Astrocyte (in vitro differentiated cells and primary cell): ENCODE measurements around the gene POTEI.
"Not testable (repeated sequence)": the region's sequence is repeated elsewhere in the genome, so short reads cannot be mapped to it uniquely, and the experiment has no call there.

Experiments
- EZH2 ChIP-seq: IDR thresholded peaks from 2 replicates; pipeline ENCODE4 v1.6.1; 2012; ENCODE audit warnings: mild to moderate bottlenecking, low read length, inconsistent platforms; ENCODE audit not compliant: insufficient read depth
- TF ChIP-seq, protein P1 (sequence below): IDR thresholded peaks from 2 replicates; pipeline ENCODE4 v1.5.1; 2011; ENCODE audit warnings: low read depth, mild to moderate bottlenecking, inconsistent platforms, low read length, moderate library complexity; ENCODE audit not compliant: insufficient read depth

- TF ChIP-seq, protein P1, sequence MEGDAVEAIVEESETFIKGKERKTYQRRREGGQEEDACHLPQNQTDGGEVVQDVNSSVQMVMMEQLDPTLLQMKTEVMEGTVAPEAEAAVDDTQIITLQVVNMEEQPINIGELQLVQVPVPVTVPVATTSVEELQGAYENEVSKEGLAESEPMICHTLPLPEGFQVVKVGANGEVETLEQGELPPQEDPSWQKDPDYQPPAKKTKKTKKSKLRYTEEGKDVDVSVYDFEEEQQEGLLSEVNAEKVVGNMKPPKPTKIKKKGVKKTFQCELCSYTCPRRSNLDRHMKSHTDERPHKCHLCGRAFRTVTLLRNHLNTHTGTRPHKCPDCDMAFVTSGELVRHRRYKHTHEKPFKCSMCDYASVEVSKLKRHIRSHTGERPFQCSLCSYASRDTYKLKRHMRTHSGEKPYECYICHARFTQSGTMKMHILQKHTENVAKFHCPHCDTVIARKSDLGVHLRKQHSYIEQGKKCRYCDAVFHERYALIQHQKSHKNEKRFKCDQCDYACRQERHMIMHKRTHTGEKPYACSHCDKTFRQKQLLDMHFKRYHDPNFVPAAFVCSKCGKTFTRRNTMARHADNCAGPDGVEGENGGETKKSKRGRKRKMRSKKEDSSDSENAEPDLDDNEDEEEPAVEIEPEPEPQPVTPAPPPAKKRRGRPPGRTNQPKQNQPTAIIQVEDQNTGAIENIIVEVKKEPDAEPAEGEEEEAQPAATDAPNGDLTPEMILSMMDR: not testable (repeated sequence)
- not testable (repeated sequence) for TF ChIP-seq EZH2
These were observed 27.5 kb upstream of the POTEI start for GRCh38 chr2:130536654-130537053.
